ENCODE data around the gene GIGYF1. TPM values are rescaled to one million over a fixed set of nuclear protein-coding genes. Genes with fewer than 3 reads are reported as not detected.
"Not testable (repeated sequence)": the region's sequence is repeated elsewhere in the genome, so short reads cannot be mapped to it uniquely, and the experiment has no call there.

Gene GIGYF1
- total and polyA plus RNA-seq, 8 donors, result 28.3 to 57.7 (median 39.7) TPM

DNA sequence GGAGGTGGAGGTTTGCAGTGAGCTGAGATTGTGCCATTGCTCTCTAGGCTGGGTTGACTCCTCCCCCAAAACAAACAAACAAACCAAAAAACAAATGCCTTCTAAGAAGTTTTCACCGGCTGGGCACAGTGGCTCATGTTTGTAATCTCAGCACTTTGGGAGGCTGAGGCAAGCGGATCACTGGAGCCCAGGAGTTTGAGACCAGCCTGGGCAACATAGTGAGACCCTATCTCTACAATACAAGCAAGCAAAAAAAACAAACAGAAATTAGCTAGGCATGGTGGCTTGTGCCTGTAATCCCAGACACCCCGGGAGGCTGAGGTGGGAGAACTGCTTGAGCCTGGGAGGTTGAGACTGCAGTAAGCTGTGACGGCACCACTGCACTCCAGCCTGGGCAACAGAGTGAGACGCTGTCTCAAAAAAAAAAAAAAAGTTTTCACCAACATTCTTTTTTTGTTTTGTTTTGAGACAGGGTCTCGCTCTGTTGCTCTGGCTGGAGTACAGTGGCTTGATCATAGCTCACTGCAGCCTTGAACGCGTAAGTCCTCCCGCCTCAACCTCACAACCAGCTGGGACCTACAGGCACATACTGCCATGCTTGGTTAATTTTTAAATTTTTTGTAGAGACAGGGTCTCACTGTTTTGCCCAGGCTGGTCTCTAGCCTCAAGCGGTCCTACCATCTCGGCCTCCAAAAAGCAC lies 38.0 kb upstream of the GIGYF1 start:
- ATAC-seq (no peak), DNase-seq (peak in 1 of 4 donors; percentile 15)
- Histone ChIP-seq H3K4me1 (no peaks in the 10 kb centered on the region), H3K9me3 (no peaks in the 10 kb centered on the region), H3K27me3 (peaks cover 0 to 40% of the 10 kb centered on the region in 2 donors), H3K4me3 (no peak overlapping the region), H3K36me3 (no peaks in the 10 kb centered on the region), H3K27ac (no peak overlapping the region)
- intact Hi-C loops (cut with DNase I), result no loop called here
- TF ChIP-seq, protein P1, sequence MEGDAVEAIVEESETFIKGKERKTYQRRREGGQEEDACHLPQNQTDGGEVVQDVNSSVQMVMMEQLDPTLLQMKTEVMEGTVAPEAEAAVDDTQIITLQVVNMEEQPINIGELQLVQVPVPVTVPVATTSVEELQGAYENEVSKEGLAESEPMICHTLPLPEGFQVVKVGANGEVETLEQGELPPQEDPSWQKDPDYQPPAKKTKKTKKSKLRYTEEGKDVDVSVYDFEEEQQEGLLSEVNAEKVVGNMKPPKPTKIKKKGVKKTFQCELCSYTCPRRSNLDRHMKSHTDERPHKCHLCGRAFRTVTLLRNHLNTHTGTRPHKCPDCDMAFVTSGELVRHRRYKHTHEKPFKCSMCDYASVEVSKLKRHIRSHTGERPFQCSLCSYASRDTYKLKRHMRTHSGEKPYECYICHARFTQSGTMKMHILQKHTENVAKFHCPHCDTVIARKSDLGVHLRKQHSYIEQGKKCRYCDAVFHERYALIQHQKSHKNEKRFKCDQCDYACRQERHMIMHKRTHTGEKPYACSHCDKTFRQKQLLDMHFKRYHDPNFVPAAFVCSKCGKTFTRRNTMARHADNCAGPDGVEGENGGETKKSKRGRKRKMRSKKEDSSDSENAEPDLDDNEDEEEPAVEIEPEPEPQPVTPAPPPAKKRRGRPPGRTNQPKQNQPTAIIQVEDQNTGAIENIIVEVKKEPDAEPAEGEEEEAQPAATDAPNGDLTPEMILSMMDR (IDR thresholded peaks at IDR 0.05), result no peak

DNA sequence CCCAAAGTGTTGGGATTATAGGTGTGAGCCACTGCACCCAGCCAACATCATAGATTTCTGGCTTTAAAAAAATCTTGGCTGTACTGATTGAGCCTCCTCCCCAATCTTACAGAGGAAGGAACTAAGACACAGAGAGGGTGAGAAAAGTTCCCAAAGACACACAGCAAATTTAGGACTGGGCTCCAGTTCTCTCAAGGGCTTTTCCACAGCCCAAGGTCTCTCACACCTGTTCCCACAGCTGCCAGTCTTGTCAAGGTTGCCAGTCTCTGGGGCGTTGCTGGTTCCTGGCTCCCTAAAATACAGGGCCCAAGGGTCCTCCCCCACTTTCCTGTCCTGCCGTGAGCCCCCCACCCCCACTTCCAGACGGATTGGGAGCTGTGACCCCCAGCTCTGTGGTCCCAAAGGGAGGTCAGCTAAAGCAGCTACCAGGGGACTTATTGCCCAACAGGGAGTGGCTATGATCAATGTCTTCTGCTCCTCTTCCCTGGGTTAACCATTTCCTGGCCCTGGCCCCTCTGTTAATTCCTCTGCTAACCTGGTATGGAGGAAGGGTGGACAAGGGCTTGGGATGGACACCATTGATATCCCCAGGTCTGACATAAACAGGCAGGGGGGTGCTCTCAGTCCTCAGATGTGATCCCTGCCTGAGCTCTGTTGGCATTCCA lies 36.2 kb upstream of the GIGYF1 start:
- H3K9me3 ChIP-seq, result no peaks in the 10 kb centered on the region
- H3K4me1 ChIP-seq, result peaks cover 2 to 3% of the 10 kb centered on the region in 2 donors
- no peak overlapping the region for H3K4me3 ChIP-seq
- peaks cover 0 to 35% of the 10 kb centered on the region in 2 donors for H3K27me3 ChIP-seq
- DNase-seq, result no peak
- H3K36me3 ChIP-seq, result no peaks in the 10 kb centered on the region
- intact Hi-C loops (cut with DNase I), result no loop called here
- ATAC-seq, result no peak
- H3K27ac ChIP-seq, result no peak overlapping the region
- TF ChIP-seq, protein P1 (IDR thresholded peaks at IDR 0.05), result no peak

DNA sequence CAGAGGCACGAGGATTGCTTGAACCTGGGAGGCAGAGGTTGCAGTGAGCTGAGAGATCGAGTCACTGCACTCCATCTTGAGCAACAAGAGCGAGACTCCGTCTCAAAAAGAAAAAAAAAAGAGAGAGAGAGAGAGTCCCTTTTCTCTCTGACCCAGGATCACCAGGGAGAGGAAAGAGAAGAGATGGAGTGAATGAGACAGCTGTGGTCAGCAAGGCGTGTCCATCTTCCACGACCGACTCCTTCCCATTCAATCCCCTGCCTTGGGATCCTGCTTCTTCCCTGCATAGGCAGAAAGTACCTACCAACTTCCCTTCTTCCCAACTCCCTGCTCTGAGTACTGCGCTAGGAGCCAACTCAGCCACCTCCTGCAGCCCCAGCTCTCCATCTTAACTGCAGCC lies 34.1 kb upstream of the GIGYF1 start:
- Histone ChIP-seq H3K9me3 (no peaks in the 10 kb centered on the region), H3K27me3 (peaks cover 0 to 31% of the 10 kb centered on the region in 2 donors), H3K4me3 (no peak overlapping the region), H3K27ac (no peak overlapping the region), H3K36me3 (no peaks in the 10 kb centered on the region), H3K4me1 (peaks cover 4 to 8% of the 10 kb centered on the region in 2 donors)
- TF ChIP-seq, protein P1 (IDR thresholded peaks at IDR 0.05), result no peak
- intact Hi-C loops (cut with DNase I), result no loop called here
- DNase-seq (no peak), ATAC-seq (no peak)

DNA sequence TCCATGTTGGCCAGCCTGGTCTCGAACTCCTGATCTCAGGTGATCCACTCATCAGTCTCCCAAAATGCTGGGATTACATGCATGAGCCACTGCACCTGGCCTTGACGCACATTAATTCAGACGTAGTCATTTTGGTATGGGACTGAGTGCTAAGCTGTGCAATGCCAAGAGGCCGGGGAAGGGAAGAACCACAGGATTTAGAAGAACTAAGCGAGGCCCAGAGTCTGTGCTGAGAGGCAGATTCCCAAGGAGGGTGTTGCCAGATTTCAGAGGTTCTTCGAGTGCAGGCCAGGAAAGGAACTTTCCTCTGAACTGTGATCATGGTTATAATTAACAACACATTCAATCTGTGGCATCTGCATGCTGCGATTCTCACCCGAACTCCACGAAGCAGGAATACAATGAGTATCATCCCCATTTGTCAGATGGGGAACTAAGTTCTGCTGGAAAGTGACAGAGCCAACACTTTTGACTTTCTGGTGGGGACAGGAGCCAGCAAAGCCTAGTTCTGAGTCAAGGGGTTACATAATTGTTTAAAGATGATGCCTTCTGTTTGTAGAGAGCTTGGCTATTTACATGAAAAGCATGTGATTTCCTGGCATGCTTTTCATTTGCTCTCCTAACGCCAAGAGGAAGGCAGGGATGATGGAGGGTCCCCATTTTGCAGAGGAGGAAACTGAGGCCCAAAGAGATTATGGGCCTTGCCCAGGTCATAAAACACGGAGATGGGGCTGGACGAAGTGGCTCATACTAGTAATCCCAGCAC lies 33.1 kb upstream of the GIGYF1 start:
- ATAC-seq (peak; percentile 4), DNase-seq (no peak)

DNA sequence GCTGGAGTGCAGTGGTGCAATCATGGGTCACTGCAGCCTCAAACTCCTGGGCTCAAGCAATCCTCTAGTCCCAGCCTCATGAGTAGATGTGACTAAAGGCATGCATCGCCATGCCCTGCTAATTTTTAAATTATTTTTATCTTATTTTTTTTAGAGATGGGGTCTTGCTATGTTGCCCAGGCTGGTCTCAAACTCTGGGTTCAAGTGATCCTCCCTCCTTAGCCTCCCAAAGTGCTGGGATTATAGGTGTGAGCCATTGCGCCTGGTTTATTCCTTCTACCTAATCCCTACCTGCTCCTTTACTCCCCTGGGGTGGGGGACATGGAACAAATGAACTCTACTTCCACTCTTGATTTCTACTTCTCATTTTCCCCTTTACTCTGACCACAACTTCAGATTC lies 30.3 kb upstream of the GIGYF1 start:
- ATAC-seq; H3K27ac ChIP-seq; H3K4me3 ChIP-seq; DNase-seq; H3K36me3 ChIP-seq; intact Hi-C loops (cut with DNase I); H3K4me1 ChIP-seq; H3K9me3 ChIP-seq: not testable (repeated sequence)
- peaks cover 22 to 44% of the 10 kb centered on the region in 2 donors for H3K27me3 ChIP-seq

More for the DNA sequence above, 33.1 kb upstream of the GIGYF1 start:
- H3K27me3 ChIP-seq, result peaks cover 1 to 35% of the 10 kb centered on the region in 2 donors
- H3K4me3 ChIP-seq, result no peak overlapping the region
- H3K4me1 ChIP-seq, result peaks cover 4 to 8% of the 10 kb centered on the region in 2 donors
- TF ChIP-seq, protein P1 (IDR thresholded peaks at IDR 0.05), result no peak
- no peaks in the 10 kb centered on the region for H3K36me3 ChIP-seq
- intact Hi-C loops (cut with DNase I), result no loop called here
- no peaks in the 10 kb centered on the region for H3K9me3 ChIP-seq
- no peak overlapping the region for H3K27ac ChIP-seq
